ENCODE data around the gene MED16. TPM values are rescaled to one million over a fixed set of nuclear protein-coding genes. Genes with fewer than 3 reads are reported as not detected.

The MED16 gene
- total RNA-seq, 1 donor from 2014 or later = 51.8 TPM

DNA sequence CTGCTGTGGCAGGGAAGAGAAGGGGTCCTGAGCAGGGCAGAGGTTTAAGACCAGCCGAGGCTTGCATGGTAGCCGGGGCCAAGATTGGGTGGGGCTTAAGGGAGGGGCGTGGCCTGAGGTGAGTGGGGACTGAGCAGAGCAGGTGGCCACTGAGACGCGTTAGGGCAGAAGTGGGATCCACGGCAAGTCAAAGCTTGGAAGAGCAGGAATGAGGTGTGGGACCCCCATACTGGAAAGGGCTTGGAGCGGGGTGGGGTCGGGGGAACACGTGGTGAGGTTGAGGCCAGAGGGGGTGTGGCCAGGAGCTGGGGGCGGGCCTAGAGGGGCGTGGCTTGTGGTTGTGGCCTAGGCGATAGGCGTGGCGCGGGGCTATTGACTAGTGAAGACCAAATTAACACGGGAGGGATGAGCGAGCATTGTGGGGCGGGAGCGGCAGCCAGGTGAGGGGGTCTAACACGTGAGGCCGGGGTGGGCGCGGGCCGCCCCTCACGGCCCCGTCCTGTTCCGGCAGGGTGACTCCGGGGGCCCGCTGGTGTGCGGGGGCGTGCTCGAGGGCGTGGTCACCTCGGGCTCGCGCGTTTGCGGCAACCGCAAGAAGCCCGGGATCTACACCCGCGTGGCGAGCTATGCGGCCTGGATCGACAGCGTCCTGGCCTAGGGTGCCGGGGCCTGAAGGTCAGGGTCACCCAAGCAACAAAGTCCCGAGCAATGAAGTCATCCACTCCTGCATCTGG lies 30.2 kb downstream of the MED16 start:
- no peaks in the 10 kb centered on the region for H3K27me3 ChIP-seq
- peak overlapping the region; percentile 16 for H3K4me3 ChIP-seq
- intact Hi-C loops (cut with DNase I) = no loop called here
- H3K9me3 ChIP-seq = no peaks in the 10 kb centered on the region
- peak; percentile 88 for DNase-seq
- TF ChIP-seq, protein P1, sequence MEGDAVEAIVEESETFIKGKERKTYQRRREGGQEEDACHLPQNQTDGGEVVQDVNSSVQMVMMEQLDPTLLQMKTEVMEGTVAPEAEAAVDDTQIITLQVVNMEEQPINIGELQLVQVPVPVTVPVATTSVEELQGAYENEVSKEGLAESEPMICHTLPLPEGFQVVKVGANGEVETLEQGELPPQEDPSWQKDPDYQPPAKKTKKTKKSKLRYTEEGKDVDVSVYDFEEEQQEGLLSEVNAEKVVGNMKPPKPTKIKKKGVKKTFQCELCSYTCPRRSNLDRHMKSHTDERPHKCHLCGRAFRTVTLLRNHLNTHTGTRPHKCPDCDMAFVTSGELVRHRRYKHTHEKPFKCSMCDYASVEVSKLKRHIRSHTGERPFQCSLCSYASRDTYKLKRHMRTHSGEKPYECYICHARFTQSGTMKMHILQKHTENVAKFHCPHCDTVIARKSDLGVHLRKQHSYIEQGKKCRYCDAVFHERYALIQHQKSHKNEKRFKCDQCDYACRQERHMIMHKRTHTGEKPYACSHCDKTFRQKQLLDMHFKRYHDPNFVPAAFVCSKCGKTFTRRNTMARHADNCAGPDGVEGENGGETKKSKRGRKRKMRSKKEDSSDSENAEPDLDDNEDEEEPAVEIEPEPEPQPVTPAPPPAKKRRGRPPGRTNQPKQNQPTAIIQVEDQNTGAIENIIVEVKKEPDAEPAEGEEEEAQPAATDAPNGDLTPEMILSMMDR (IDR thresholded peaks at IDR 0.05) = no peak
- H3K4me1 ChIP-seq = peaks cover 15% of the 10 kb centered on the region
- H3K36me3 ChIP-seq = peaks cover under 1% of the 10 kb centered on the region
- H3K27ac ChIP-seq = no peak overlapping the region
- peak; percentile 45 for ATAC-seq

DNA sequence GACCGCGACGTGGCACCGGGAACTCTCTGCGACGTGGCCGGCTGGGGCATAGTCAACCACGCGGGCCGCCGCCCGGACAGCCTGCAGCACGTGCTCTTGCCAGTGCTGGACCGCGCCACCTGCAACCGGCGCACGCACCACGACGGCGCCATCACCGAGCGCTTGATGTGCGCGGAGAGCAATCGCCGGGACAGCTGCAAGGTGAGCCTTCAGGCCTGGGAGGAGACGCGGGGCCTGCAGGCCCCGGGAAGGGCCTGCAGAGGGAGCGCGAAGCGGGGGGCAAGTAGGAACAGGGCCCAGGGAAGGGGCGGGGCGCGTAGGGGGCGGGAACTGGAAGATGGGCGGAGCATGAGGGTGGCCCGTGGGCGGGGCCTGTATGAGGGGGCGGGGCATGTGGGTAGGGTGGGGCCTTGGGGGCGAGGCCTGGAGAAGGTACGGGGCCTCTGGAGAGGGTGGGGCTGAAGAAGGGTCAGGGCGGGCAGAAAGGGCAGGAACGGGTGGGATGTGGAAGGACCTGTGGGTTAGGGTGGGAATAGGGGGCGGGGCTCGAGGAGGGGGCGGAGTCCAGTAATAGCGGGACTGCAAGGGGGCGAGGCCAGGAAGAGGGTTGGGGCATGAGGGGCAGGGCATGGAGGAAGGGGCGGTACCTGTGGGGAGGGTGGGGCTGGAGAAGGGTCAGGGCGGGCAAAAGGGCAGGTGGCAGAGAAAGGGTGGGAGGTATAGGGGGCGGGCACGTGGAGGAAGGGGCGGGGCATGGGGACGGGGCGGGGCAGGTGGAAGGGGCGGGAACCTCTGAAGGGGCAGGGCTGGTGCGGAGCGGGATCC lies 31.0 kb downstream of the MED16 start:
- H3K27me3 ChIP-seq = no peaks in the 10 kb centered on the region
- H3K27ac ChIP-seq = no peak overlapping the region
- peaks cover 15% of the 10 kb centered on the region for H3K4me1 ChIP-seq
- no peak overlapping the region for H3K4me3 ChIP-seq
- no peaks in the 10 kb centered on the region for H3K36me3 ChIP-seq
- H3K9me3 ChIP-seq = no peaks in the 10 kb centered on the region
- DNase-seq (peak; percentile 86), ATAC-seq (peak; percentile 60)
- TF ChIP-seq, protein P1 (IDR thresholded peaks at IDR 0.05) = peak; percentile 13
- intact Hi-C loops (cut with DNase I) = no loop called here

DNA sequence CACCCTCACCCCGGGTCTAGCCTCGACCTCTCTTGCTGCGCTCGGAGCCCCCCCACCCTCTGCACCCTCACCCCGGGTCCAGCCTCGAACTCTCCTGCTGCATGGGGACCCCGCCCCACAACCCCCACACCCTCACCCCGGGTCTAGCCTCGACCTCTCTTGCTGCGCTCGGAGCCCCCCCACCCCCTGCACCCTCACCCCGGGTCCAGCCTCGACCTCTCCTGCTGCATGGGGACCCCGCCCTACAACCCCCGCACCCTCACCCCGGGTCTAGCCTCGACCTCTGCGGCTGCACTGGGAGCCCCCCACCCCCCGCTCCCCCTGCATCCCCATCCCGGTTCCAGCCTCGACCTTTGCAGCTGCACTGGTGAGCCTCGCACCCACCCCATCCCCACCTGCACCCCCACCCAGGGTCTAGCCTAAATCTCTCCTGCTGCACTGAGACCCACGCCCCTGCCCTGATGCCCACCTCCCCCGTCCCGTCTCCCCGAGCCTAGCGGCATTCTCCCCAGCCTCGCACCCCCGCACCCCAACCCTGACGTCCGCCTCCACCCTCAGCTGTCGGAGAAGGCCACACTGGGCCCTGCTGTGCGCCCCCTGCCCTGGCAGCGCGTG lies 31.7 kb downstream of the MED16 start:
- intact Hi-C loops (cut with DNase I) = no loop called here
- TF ChIP-seq, protein P1 (IDR thresholded peaks at IDR 0.05) = no peak
- Histone ChIP-seq H3K27ac (no peak overlapping the region), H3K36me3 (no peaks in the 10 kb centered on the region), H3K9me3 (no peaks in the 10 kb centered on the region), H3K27me3 (no peaks in the 10 kb centered on the region), H3K4me1 (peaks cover 15% of the 10 kb centered on the region), H3K4me3 (peak overlapping the region; percentile 55)
- peak; percentile 65 for DNase-seq
- ATAC-seq = no peak

DNA sequence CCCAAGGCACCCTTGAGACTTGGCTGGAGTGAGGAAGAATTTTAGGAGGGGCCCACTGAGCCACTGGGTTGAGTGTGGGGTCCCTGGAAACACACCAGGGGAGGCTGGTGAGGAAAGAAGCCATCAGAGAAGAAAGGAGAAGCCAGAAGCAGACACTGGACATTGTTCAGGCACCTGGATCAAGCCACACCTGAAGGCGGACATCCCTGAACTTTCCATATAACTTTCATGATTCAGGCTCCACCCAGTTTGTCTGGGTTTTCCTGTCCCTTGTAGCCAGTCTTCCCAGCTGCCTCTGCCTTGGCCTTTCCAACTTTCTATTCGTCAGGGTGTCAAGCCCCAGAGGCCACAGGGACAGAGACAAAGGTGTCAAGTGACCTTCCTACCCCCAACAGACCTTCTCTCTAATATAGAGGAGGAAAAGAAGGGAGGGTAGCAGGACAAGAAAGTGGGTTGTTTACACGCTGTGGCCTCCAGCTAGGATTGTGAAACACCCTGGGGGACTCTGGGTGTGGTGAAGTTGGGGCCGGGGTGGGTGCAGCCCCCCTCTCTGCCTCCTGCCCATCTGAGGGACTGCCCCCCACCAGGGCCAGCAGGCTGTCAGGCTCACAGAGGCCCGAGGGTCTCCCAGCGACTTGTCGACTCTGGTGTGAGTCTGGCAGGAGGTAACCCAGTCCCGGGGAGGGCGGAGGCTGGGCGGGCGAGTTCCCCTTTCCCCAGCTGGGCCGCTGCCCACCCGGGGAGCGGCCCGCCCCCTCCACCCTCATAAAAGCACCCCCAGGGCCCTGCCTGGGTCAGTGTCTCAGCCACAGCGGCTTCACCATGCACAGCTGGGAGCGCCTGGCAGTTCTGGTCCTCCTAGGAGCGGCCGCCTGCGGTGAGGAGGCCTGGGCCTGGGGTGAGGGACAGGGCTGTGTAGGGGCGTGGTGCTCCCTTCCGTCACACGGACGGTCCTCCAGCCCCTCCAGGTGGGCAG lies 33.8 kb downstream of the MED16 start, which contains the start of gene CFD:
TSS of gene CFD (plus strand) at position 797 of the 976 bp plus-strand sequence. CDS start at position 823, 26 bp downstream.
- no peaks in the 10 kb centered on the region for H3K27me3 ChIP-seq
- intact Hi-C loops (cut with DNase I) = loop anchor here (5.0 to 10.0 kb wide), 2 partner anchors 58 to 94 kb away; partner anchors contain the start of gene KISS1R

More for the DNA sequence above, 33.8 kb downstream of the MED16 start, which contains the start of gene CFD:
- H3K9me3 ChIP-seq = no peaks in the 10 kb centered on the region
- DNase-seq (peak; percentile 82), ATAC-seq (peak; percentile 19)
- TF ChIP-seq, protein P1 (IDR thresholded peaks at IDR 0.05) = no peak
- no peaks in the 10 kb centered on the region for H3K36me3 ChIP-seq
- peaks cover 14% of the 10 kb centered on the region for H3K4me1 ChIP-seq
- peak within 1 kb of the TSS; percentile 72 for H3K27ac ChIP-seq
- H3K4me3 ChIP-seq = peak within 1 kb of the TSS; percentile 55

Measured in upper lobe of right lung (tissue), 1 donor.